A673 (cell line): ENCODE results near the gene OR6K2.

Source experiments
- CTCF ChIP-seq: fragments of 300-800, 200-600 bp; sonication (generic); conservative IDR thresholded peaks from 2 replicates; pipeline ENCODE4 v1.5.1; 2017; ENCODE audit warnings: low read depth, mild to moderate bottlenecking, antibody characterized with exemption, low read length, moderate library complexity, mixed read lengths
- EZH2 ChIP-seq: fragments of 200-600 bp; sonication (generic); IDR thresholded peaks from 2 replicates; pipeline ENCODE4 v1.6.1; 2017; ENCODE audit warnings: borderline replicate concordance, low read depth, mild to moderate bottlenecking, mixed read lengths, antibody characterized with exemption, low read length; ENCODE audit not compliant: poor library complexity, severe bottlenecking

GRCh38 chr1:158717344-158717743 lies 16.9 kb upstream of the OR6K2 start:
- TF ChIP-seq CTCF = no peak
- TF ChIP-seq EZH2 = no peak
